Fibroblast of lung (primary cell): ENCODE measurements around the gene DGAT2. TPM values are rescaled to one million over a fixed set of nuclear protein-coding genes. Genes with fewer than 3 reads are reported as not detected.

ENCODE experiments used
- DNase-seq, 2 donors: peaks; one replicate each; pipeline versions ENCODE4 v3.0.0 to v3.0.0-alpha.2; 2010; ENCODE audit warnings: low read depth in 2 of 2
- H2AFZ ChIP-seq: 2 replicates; pipeline ENCODE4 v1.5.1; 2012; ENCODE audit warnings: low read length, control low read depth, inconsistent platforms
- H3K27ac ChIP-seq: 2 replicates; pipeline ENCODE4 v1.5.1; 2011; ENCODE audit warnings: low read length, control low read depth; ENCODE audit not compliant: insufficient read depth
- H3K27me3 ChIP-seq: 2 replicates; pipeline ENCODE4 v1.5.1; 2011; ENCODE audit warnings: mild to moderate bottlenecking, low read length; ENCODE audit not compliant: control insufficient read depth, insufficient read depth
- H3K36me3 ChIP-seq: 2 replicates; pipeline ENCODE4 v1.5.1; 2011; ENCODE audit warnings: low read length; ENCODE audit not compliant: control insufficient read depth, insufficient read depth
- H3K4me1 ChIP-seq: 2 replicates; pipeline ENCODE4 v1.5.1; 2011; ENCODE audit warnings: low read length; ENCODE audit not compliant: control insufficient read depth, insufficient read depth; ENCODE audit errors: extremely low read depth
- H3K4me2 ChIP-seq: 2 replicates; pipeline ENCODE4 v1.5.1; 2011; ENCODE audit warnings: low read length, control low read depth; ENCODE audit not compliant: insufficient read depth; ENCODE audit errors: extremely low read depth
- H3K4me3 ChIP-seq, 4 experiments: fragments of 200-600 bp in 1 of 4; sonication (generic) in 1 of 4; replicated peaks in 1 of 4; 2 replicates each; pipeline ENCODE4 v1.5.1; 2011 to 2016; ENCODE audit warnings: low read length in 4 of 4, low read depth in 3 of 4, mild to moderate bottlenecking in 3 of 4, control low read depth in 2 of 4, inconsistent platforms in 1 of 4, mixed read lengths in 1 of 4; ENCODE audit not compliant: insufficient read depth in 1 of 4; ENCODE audit errors: control extremely low read depth in 1 of 4
- H3K79me2 ChIP-seq: 2 replicates; pipeline ENCODE4 v1.5.1; 2012; ENCODE audit warnings: mild to moderate bottlenecking, low read length, inconsistent platforms; ENCODE audit not compliant: control insufficient read depth, insufficient read depth
- H3K9ac ChIP-seq: 2 replicates; pipeline ENCODE4 v1.5.1; 2011; ENCODE audit warnings: mild to moderate bottlenecking, low read length, control low read depth; ENCODE audit not compliant: insufficient read depth
- H3K9me3 ChIP-seq: 2 replicates; pipeline ENCODE4 v1.5.1; 2012; ENCODE audit warnings: low read depth, low read length; ENCODE audit not compliant: control insufficient read depth, insufficient read depth
- H4K20me1 ChIP-seq: 2 replicates; pipeline ENCODE4 v1.5.1; 2011; ENCODE audit warnings: low read length; ENCODE audit not compliant: control insufficient read depth, insufficient read depth; ENCODE audit errors: extremely low read depth
- CTCF ChIP-seq, 2 donors: IDR thresholded peaks in 1 of 2; conservative IDR thresholded peaks in 1 of 2; 1 replicate in 1 of 2; 2 replicates in 1 of 2; pipeline ENCODE4 v1.5.1; 2011 to 2012; ENCODE audit warnings: low read length in 2 of 2, control low read depth in 1 of 2, inconsistent platforms in 1 of 2, low read depth in 1 of 2, mild to moderate bottlenecking in 1 of 2
- EZH2 ChIP-seq: IDR thresholded peaks from 2 replicates; pipeline ENCODE4 v1.5.1; 2012; ENCODE audit warnings: low read length, control low read depth, mild to moderate bottlenecking; ENCODE audit errors: missing control alignments
- polyA plus RNA-seq, 2 donors: library from polyadenylated mRNA; depleted of rRNA in 1 of 2; stranded (reverse) in 1 of 2; unstranded in 1 of 2; fragments of >200 nt; gene quantifications; 2 replicates each; pipeline ENCODE4 v1.2.1, GENCODE V29; 2011 to 2012; ENCODE audit warnings: missing spikeins in 1 of 2
- total RNA-seq: library from RNA; depleted of rRNA; stranded (reverse); fragments of >200 nt; gene quantifications from 2 replicates; pipeline ENCODE4 v1.2.1, GENCODE V29; 2014

DGAT2 gene
- total and polyA plus RNA-seq, 2 donors (not counting 1 experiment from before 2014, with no cell fraction given) = 0.32 to 1.3 TPM

GRCh38 chr11:75781296-75781695 is 12.7 kb downstream of the DGAT2 start:
- no peaks in the 10 kb centered on the region for H3K9me3 ChIP-seq
- no peak overlapping the region for H3K9ac ChIP-seq
- H3K79me2 ChIP-seq = no peaks in the 10 kb centered on the region
- H2AFZ ChIP-seq = no peak overlapping the region
- H3K27me3 ChIP-seq = peaks cover 2% of the 10 kb centered on the region
- no peaks in the 10 kb centered on the region for H4K20me1 ChIP-seq
- H3K27ac ChIP-seq = no peak overlapping the region
- H3K4me2 ChIP-seq = no peak overlapping the region
- H3K4me1 ChIP-seq = no peaks in the 10 kb centered on the region
- no peak overlapping the region for H3K4me3 ChIP-seq
- no peak for DNase-seq
- TF ChIP-seq CTCF (conservative IDR thresholded peaks at IDR 0.05 in 1 of 2, IDR thresholded peaks at IDR 0.05 in 1 of 2; ENCODE audit: low read depth in 1 of 2, low read length in 2 of 2) (no peak), EZH2 (no peak)
- H3K36me3 ChIP-seq = no peaks in the 10 kb centered on the region

DNA sequence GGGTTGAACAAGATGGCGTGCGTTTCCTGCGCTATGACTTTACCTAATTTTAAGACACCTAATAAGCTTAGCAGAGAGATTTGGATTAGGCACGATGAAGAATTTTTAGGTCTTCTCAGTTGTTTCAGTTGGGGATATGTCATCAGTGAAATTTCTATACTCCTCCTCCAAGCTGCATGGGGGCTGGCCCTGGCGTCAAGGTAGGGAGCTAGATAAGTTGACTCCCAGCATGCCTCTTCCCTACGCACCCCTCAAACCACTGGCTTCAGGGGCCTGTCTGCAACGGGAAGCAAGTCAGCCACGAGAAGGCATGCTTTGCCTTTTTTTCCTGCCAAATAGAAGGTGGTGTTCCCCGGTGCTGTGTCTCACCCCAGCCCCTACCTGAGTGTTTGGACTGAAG is 13.3 kb downstream of the DGAT2 start:
- H4K20me1 ChIP-seq = no peaks in the 10 kb centered on the region
- H3K4me1 ChIP-seq = no peaks in the 10 kb centered on the region
- no peak overlapping the region for H3K4me2 ChIP-seq
- no peak overlapping the region for H3K4me3 ChIP-seq
- no peak overlapping the region for H2AFZ ChIP-seq
- TF ChIP-seq CTCF (conservative IDR thresholded peaks at IDR 0.05 in 1 of 2, IDR thresholded peaks at IDR 0.05 in 1 of 2; ENCODE audit: low read depth in 1 of 2, low read length in 2 of 2) (no peak), EZH2 (no peak)
- no peaks in the 10 kb centered on the region for H3K79me2 ChIP-seq
- no peak overlapping the region for H3K9ac ChIP-seq
- no peak overlapping the region for H3K27ac ChIP-seq
- H3K27me3 ChIP-seq = peaks cover 2% of the 10 kb centered on the region
- no peaks in the 10 kb centered on the region for H3K9me3 ChIP-seq
- H3K36me3 ChIP-seq = no peaks in the 10 kb centered on the region
- DNase-seq = no peak

- H3K27ac ChIP-seq = no peak overlapping the region
- no peak overlapping the region for H3K4me2 ChIP-seq
- H3K27me3 ChIP-seq = peaks cover 5% of the 10 kb centered on the region
- H3K79me2 ChIP-seq = no peaks in the 10 kb centered on the region
- TF ChIP-seq EZH2 (no peak), CTCF (conservative IDR thresholded peaks at IDR 0.05 in 1 of 2, IDR thresholded peaks at IDR 0.05 in 1 of 2; ENCODE audit: low read depth in 1 of 2, low read length in 2 of 2) (no peak)
- H2AFZ ChIP-seq = no peak overlapping the region
- no peaks in the 10 kb centered on the region for H4K20me1 ChIP-seq
- H3K4me3 ChIP-seq = no peak overlapping the region
- DNase-seq = no peak
- no peaks in the 10 kb centered on the region for H3K4me1 ChIP-seq
- no peak overlapping the region for H3K9ac ChIP-seq
- H3K9me3 ChIP-seq = no peaks in the 10 kb centered on the region
- no peaks in the 10 kb centered on the region for H3K36me3 ChIP-seq
These were observed 14.1 kb downstream of the DGAT2 start for GRCh38 chr11:75782540-75783263.
